SK-N-MC (cell line): ENCODE data around the gene OR51B4.

Source experiments
- DNase-seq: peaks from one replicate; pipeline ENCODE4 v3.0.0-alpha.2; 2011; ENCODE audit warnings: low read depth, low spot score
- H3K27ac ChIP-seq: fragments of 200-600 bp; sonication (generic); 2 replicates; pipeline ENCODE4 v1.5.1; 2016; ENCODE audit warnings: mixed run types
- H3K36me3 ChIP-seq: fragments of 200-600 bp; sonication (generic); 2 replicates; pipeline ENCODE4 v1.6.1; 2017; ENCODE audit warnings: antibody characterized with exemption, low read length, mixed read lengths; ENCODE audit not compliant: insufficient read depth
- H3K4me3 ChIP-seq: fragments of 200-600 bp; sonication (generic); 2 replicates; pipeline ENCODE4 v1.5.1; 2016
- H3K9ac ChIP-seq: fragments of 200-600 bp; sonication (generic); 2 replicates; pipeline ENCODE4 v1.8.0; 2017; ENCODE audit warnings: mixed run types, mixed read lengths; ENCODE audit not compliant: insufficient read length
- H3K9me3 ChIP-seq: fragments of 200-600 bp; sonication (generic); 2 replicates; pipeline ENCODE4 v1.6.1; 2017; ENCODE audit warnings: low read depth, mild to moderate bottlenecking, antibody characterized with exemption, low read length, moderate library complexity, mixed read lengths
- EZH2 ChIP-seq: fragments of 200-600 bp; sonication (generic); IDR thresholded peaks from one replicate; pipeline ENCODE4 v1.6.1; 2017; ENCODE audit warnings: antibody characterized with exemption
- FOXP2 ChIP-seq: optimal IDR thresholded peaks from 2 replicates; pipeline ENCODE3; 2011; ENCODE audit warnings: mild to moderate bottlenecking, moderate library complexity; ENCODE audit not compliant: insufficient read depth; ENCODE audit errors: extremely low read length, control extremely low read depth
- POLR2AphosphoS5 ChIP-seq: IDR thresholded peaks from 2 replicates; pipeline ENCODE4 v1.6.1; 2012; ENCODE audit warnings: mild to moderate bottlenecking, low read depth, low read length, borderline replicate concordance

OR51B4 gene

GRCh38 chr11:5252192-5252918 is 49.4 kb downstream of the OR51B4 start:
- no peak for DNase-seq
- TF ChIP-seq FOXP2 = no peak
- TF ChIP-seq EZH2 = no peak
- no peak for TF ChIP-seq POLR2AphosphoS5
- Histone ChIP-seq H3K9ac (no peak overlapping the region), H3K27ac (no peak overlapping the region), H3K4me3 (no peak overlapping the region), H3K9me3 (no peaks in the 10 kb centered on the region), H3K36me3 (no peaks in the 10 kb centered on the region)

DNA sequence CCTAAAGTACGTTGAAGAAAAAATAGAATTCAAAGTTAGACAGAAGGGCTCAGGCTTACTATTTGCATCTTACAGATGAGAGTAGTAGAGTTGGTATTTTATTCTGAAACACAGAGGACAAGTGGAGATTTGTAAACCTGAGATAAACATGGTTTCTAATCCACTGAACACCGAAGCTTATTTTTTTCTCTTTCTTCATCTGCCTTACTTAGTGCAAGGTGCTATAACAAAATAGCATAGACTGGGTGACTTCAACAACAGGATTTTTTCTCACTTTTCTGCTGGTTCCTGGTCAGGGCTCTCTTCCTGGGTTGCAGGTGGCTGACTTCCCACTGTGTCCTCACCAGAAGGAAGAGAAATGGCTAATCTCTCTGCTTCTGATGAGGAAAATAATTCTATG is 50.0 kb downstream of the OR51B4 start:
- H3K36me3 ChIP-seq = no peaks in the 10 kb centered on the region
- no peak overlapping the region for H3K27ac ChIP-seq
- no peaks in the 10 kb centered on the region for H3K9me3 ChIP-seq
- no peak overlapping the region for H3K9ac ChIP-seq
- no peak for DNase-seq
- no peak for TF ChIP-seq POLR2AphosphoS5
- TF ChIP-seq EZH2 = no peak
- no peak for TF ChIP-seq FOXP2
- H3K4me3 ChIP-seq = no peak overlapping the region
